HepG2 (cell line): ENCODE measurements around the gene FRK. TPM values are rescaled to one million over a fixed set of nuclear protein-coding genes. Genes with fewer than 3 reads are reported as not detected.

Experiments used
- ATAC-seq: fragments of 200-7000 bp; cut with Tn5 transposase; 3 replicates; pipeline ENCODE4 v1.9.1; 2020; ENCODE audit warnings: mild to moderate bottlenecking, moderate library complexity
- BruUV-seq: library from RNA; stranded (reverse); fragments of 400-500 nt; replicated peaks from 2 replicates; lab custom pipeline; 2021; lab: Mats Ljungman, UMichigan
- CTCF ChIA-PET: fragments of 300-600 bp; formaldehyde crosslinking; extraction: SDS; loops from one replicate; lab custom pipeline; 2021; ENCODE audit warnings: low total read pairs, inconsistent platforms, low intra/inter-chr PET ratio; lab: Yijun Ruan, JAX
- POLR2A ChIA-PET: fragments of 350-600 bp; sonication (Branson Sonifier 250); formaldehyde crosslinking; loops from one replicate; lab custom pipeline; 2020; ENCODE audit warnings: antibody characterized with exemption, inconsistent platforms; lab: Yijun Ruan, JAX
- DNase-seq: peaks from one replicate; pipeline ENCODE4 v3.0.0-alpha.2; 2015; ENCODE audit warnings: low spot score
- FAIRE-seq: peaks from 3 replicates; lab custom pipeline; 2011; peaks lifted over from hg19 to GRCh38; lab: Jason Lieb, UNC
- H2AFZ ChIP-seq: one replicate; pipeline ENCODE4 v1.6.1; 2011; ENCODE audit warnings: low read length, inconsistent platforms
- H3K27ac ChIP-seq: fragments of 300-600 bp; 3 replicates; pipeline ENCODE4 v1.8.0; 2011; ENCODE audit warnings: mixed run types, mild to moderate bottlenecking, mixed read lengths, low read length, inconsistent platforms; ENCODE audit not compliant: insufficient read depth; ENCODE audit errors: extremely low read length
- H3K27me3 ChIP-seq, 2 experiments: fragments of 200-600 bp in 1 of 2; 2 replicates in 1 of 2; 3 replicates in 1 of 2; pipeline versions ENCODE4 v1.6.0 to v1.8.0; 2011; ENCODE audit warnings: low read length in 2 of 2, mild to moderate bottlenecking in 2 of 2, moderate library complexity in 2 of 2, inconsistent platforms in 1 of 2; ENCODE audit not compliant: insufficient read depth in 2 of 2, control insufficient read depth in 1 of 2
- H3K36me3 ChIP-seq, 2 experiments: fragments of 200-600 bp in 1 of 2; replicated peaks in 1 of 2; 2 replicates in 1 of 2; 3 replicates in 1 of 2; pipeline versions ENCODE4 v1.5.1 to v1.8.0; 2011; ENCODE audit warnings: low read length in 2 of 2, inconsistent platforms in 1 of 2; ENCODE audit not compliant: insufficient read depth in 2 of 2, control insufficient read depth in 1 of 2
- H3K4me1 ChIP-seq: 2 replicates; pipeline ENCODE4 v1.5.1; 2012; ENCODE audit warnings: low read length, inconsistent platforms; ENCODE audit not compliant: insufficient read depth
- H3K4me2 ChIP-seq: 2 replicates; pipeline ENCODE4 v1.6.0; 2011; ENCODE audit warnings: low read depth, low read length, inconsistent platforms
- H3K4me3 ChIP-seq, 3 experiments: fragments of 200-600 bp in 1 of 3; sonication (generic), shearing (Covaris generic) in 1 of 3; replicated peaks in 1 of 3; 2 replicates each; pipeline ENCODE4 v1.5.1; 2011 to 2016; ENCODE audit warnings: low read length in 3 of 3, inconsistent platforms in 2 of 3, low read depth in 2 of 3, mild to moderate bottlenecking in 2 of 3, control low read depth in 1 of 3, mixed read lengths in 1 of 3; ENCODE audit not compliant: insufficient read depth in 1 of 3
- H3K79me2 ChIP-seq: one replicate; pipeline ENCODE4 v1.6.1; 2011; ENCODE audit warnings: low read length, inconsistent platforms; ENCODE audit not compliant: insufficient read depth
- H3K9ac ChIP-seq: 2 replicates; pipeline ENCODE4 v1.6.0; 2011; ENCODE audit warnings: mild to moderate bottlenecking, low read depth, low read length, inconsistent platforms; ENCODE audit not compliant: insufficient read depth
- H3K9me3 ChIP-seq: 2 replicates; pipeline ENCODE4 v1.5.1; 2012; ENCODE audit warnings: mild to moderate bottlenecking, low read length
- H4K20me1 ChIP-seq: 2 replicates; pipeline ENCODE4 v1.6.0; 2011; ENCODE audit warnings: inconsistent platforms, mild to moderate bottlenecking, low read length, moderate library complexity; ENCODE audit not compliant: insufficient read depth
- ARNT2 ChIP-seq: sonication (generic); formaldehyde crosslinking; IDR thresholded peaks from 2 replicates; pipeline ENCODE4 v1.8.0; 2022; ENCODE audit warnings: mild to moderate bottlenecking, low read depth, missing genetic modification reagents, moderate library complexity
- FLYWCH1 ChIP-seq: sonication (generic); formaldehyde crosslinking; IDR thresholded peaks from 2 replicates; pipeline ENCODE4 v1.8.1; 2023; ENCODE audit warnings: mild to moderate bottlenecking, missing genetic modification reagents
- MYNN ChIP-seq: sonication (generic); formaldehyde crosslinking; IDR thresholded peaks from 2 replicates; pipeline ENCODE4 v1.4.0; 2020; ENCODE audit warnings: mild to moderate bottlenecking, low read depth, missing genetic modification reagents
- PHF21A ChIP-seq: sonication (generic); formaldehyde crosslinking; IDR thresholded peaks from 2 replicates; pipeline ENCODE4 v1.5.0; 2020; ENCODE audit warnings: mild to moderate bottlenecking, missing genetic modification reagents
- PRDM4 ChIP-seq: sonication (generic); formaldehyde crosslinking; IDR thresholded peaks from 2 replicates; pipeline ENCODE4 v1.9.0; 2021; ENCODE audit warnings: missing genetic modification reagents, borderline replicate concordance
- RFXAP ChIP-seq: sonication (generic); formaldehyde crosslinking; IDR thresholded peaks from 2 replicates; pipeline ENCODE4 v1.4.0; 2020; ENCODE audit warnings: missing genetic modification reagents, borderline replicate concordance
- SRSF1 ChIP-seq: fragments of 200-400 bp; formaldehyde crosslinking; optimal IDR thresholded peaks from 2 replicates; pipeline ENCODE3; 2017; ENCODE audit warnings: mild to moderate bottlenecking, low read depth, low read length, moderate library complexity
- THRA ChIP-seq: sonication (generic); formaldehyde crosslinking; IDR thresholded peaks from 2 replicates; pipeline ENCODE4 v1.4.0; 2020; ENCODE audit warnings: missing genetic modification reagents, borderline replicate concordance
- ZNF513 ChIP-seq: sonication (generic); formaldehyde crosslinking; conservative IDR thresholded peaks from 2 replicates; pipeline ENCODE4 v1.5.0; 2020; ENCODE audit warnings: missing genetic modification reagents
- WGBS: methylation state at CpG from one replicate; pipeline ENCODE4 v1.1.6; 2017; ENCODE audit warnings: low lambda C conversion rate; 5-methylcytosine and 5-hydroxymethylcytosine counted together
- in situ Hi-C: cut with HindIII; loops from 2 replicates; pipeline ENCODE4 v1.10.0; 2017; ENCODE audit warnings: low pct_unique_long_range_greater_than_20kb; ENCODE audit not compliant: extremely low pct_ligation_motif_present
- intact Hi-C: fragments of 100-400 bp; cut with micrococcal nuclease; formaldehyde crosslinking; loops from one replicate; pipeline ENCODE4 v1.10.0; 2022; ENCODE audit not compliant: unreplicated experiment
- polyA plus RNA-seq, 8 experiments: library from polyadenylated mRNA; depleted of rRNA in 3 of 8; stranded (reverse) in 7 of 8; unstranded in 1 of 8; fragments of >200 nt; fragmentation: Illumina TruSeq in 4 of 8; extraction: Trizol in 4 of 8; gene quantifications; 2 replicates each; pipeline versions ENCODE4 v1.2.1 to v1.2.3, GENCODE V29; 2011 to 2016; ENCODE audit warnings: low read depth in 4 of 8, missing spikeins in 1 of 8, mixed read lengths in 1 of 8; ENCODE audit not compliant: insufficient read depth in 1 of 8
- total RNA-seq, 5 experiments: library from RNA; depleted of rRNA; stranded (reverse); fragments of >200 nt; fragmentation: Illumina TruSeq; extraction: Trizol; gene quantifications; 2 replicates each; pipeline ENCODE4 v1.2.3, GENCODE V29; 2016; ENCODE audit warnings: low read depth in 1 of 5

The FRK gene
- total and polyA plus RNA-seq, 2 of the 13 experiments (the other 11 are each of a cell fraction or from before 2014, with no cell fraction given), result 1.3 to 2.9 TPM

DNA sequence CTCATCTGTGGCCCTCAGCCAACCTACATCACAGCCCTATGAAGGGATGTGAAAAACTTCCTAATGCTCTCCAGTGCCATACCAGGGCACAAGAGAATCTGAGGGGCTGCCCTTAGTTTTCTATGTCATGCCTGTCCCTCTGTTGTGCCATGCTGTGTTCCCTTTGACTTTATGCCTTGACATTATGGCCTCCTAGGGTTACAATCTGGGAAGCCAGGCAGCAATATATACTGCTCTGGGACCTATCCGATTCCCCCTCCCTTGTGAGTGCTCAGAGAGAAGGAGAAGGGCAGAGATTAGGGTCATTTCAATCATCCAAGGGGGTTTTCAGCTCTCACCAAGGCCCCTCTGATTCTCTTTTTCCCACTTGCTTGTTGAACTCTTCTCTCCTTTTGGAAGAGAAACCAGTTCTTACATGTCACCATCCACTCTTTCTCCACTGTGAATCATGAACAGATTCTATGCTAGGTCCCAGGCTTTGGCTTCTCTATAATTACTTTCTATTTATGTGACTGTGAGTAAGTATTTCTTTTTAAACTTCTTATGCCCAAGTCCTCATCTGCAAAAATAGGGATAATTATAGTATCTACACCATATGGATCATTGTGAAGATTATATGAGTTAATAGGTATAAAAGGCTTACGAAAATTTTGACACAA, 14.2 kb upstream of the FRK start:
- BruUV-seq, result no TSS peak
- POLR2A ChIA-PET, result interaction anchor here (1.5 to 3.5 kb wide), 2 partner anchors 14 to 26 kb away, joined by 21 to 24 read pairs; partner anchors contain the start of genes FRK and NT5DC1
- Histone ChIP-seq H2AFZ (peak overlapping the region; percentile 6), H3K4me1 (peaks cover 58% of the 10 kb centered on the region), H3K4me3 (no peak overlapping the region), H3K4me2 (no peak overlapping the region), H3K36me3 (no peaks in the 10 kb centered on the region), H3K9ac (no peak overlapping the region), H3K9me3 (no peaks in the 10 kb centered on the region), H3K27ac (no peak overlapping the region), H3K79me2 (no peaks in the 10 kb centered on the region), H3K27me3 (no peaks in the 10 kb centered on the region), H4K20me1 (no peaks in the 10 kb centered on the region)
- in situ Hi-C loops (no loop called here), intact Hi-C loops (no loop called here)
- over 99% methylated on average over 2 of the region's 2 CpGs for WGBS
- FAIRE-seq (no peak), ATAC-seq (no peak), DNase-seq (no peak)
- CTCF ChIA-PET, result no interaction called here
- TF ChIP-seq ZNF513 (CRISPR knock-in tag) (no peak), SRSF1 (no peak), MYNN (no peak), PHF21A (CRISPR knock-in tag) (no peak), RFXAP (CRISPR knock-in tag) (no peak), FLYWCH1 (CRISPR knock-in tag) (no peak), ARNT2 (CRISPR knock-in tag) (no peak), PRDM4 (CRISPR knock-in tag) (no peak), THRA (CRISPR knock-in tag) (no peak)
